Activated naive CD8-positive, alpha-beta T cell treated with anti-CD3 and anti-CD28 coated beads, Interleukin-2, amount 50 U/mL, for 16 hours (primary cell): ENCODE results near the gene CRACDL.
"Not testable (repeated sequence)": the region's sequence is repeated elsewhere in the genome, so short reads cannot be mapped to it uniquely, and the experiment has no call there.

ENCODE experiments used
- DNase-seq: peaks from one replicate; pipeline ENCODE4 v3.0.0-alpha.2; 2020; ENCODE audit warnings: low read depth, low spot score

The CRACDL gene

DNA sequence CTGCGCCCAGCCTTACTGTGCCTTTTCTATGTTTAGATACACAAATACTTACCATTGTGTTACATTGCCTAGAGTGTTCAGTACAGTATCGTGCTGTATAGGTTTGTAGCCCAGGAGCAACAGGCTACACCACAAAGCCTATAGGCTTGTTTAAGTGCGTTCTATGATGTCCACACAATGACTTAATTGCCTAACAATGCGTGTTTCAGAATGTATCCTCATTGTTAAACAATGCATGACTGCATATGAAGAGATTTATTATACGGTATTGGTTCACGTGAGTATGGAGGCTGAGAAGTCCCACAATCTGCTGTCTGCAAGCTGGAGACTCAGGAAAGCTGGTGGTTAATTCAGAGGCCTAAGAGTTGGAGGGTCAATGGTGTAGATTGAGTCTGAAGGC is 158.9 kb downstream of the CRACDL start:
- no peak for DNase-seq

DNA sequence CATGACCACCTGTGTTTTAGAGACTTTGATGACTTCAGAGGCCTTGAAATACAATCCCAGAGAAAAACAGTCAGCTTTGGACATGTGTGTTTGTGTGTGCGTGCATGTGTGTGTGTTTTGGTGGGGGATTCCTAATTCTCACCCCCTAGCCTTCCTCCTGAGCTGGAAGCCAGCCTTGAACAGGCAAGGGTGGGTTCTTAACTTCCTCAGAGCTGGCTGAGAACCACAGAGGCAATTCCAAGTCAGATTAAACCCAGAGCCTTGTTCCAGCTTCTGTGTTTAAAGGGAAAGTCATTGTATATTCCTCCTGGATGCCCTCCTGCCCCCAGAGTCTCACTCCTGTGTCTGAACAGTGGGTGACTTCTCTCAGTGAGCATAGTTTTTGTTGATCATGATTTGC is 159.9 kb downstream of the CRACDL start:
- no peak for DNase-seq

DNA sequence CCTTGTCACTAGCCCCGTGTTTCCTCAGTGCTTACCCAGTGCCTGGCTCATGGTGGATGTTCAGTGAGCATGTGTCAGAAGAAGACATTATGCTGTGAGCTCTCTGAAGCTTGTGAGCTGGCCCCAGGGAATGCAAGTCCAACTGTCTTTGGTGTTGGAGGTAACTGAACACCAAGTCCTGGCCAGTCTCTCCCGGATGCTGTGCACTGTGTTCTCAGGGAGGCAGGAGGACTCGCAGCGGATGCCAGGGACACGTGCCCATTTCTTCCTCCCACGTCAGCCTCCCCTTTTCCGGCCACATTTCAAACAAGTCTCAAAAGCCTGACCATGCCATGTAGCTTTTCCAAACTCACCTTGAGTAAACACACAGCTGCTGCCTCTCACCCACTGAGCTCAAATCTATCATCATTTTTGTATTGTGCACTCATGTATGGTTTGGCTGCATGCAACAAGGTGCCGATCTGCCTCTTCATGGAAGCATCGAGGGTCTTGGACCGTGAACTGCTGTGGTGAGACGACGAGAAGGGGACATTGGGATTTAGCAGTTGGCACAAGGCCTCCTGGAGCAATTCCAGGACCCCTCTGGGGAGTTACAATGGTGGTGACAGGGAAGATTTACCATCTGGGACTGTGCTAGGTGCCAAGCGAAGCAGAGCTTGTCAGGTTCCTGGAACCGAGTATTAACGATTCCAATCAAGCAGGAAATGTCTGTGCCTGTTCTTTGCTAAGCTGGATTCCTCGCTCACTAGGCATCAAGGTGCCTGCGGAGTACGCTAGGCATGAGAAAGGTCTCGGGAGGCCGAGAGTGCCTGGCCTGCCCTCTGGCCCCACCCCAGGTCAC is 160.7 kb downstream of the CRACDL start:
- DNase-seq, result no peak

DNA sequence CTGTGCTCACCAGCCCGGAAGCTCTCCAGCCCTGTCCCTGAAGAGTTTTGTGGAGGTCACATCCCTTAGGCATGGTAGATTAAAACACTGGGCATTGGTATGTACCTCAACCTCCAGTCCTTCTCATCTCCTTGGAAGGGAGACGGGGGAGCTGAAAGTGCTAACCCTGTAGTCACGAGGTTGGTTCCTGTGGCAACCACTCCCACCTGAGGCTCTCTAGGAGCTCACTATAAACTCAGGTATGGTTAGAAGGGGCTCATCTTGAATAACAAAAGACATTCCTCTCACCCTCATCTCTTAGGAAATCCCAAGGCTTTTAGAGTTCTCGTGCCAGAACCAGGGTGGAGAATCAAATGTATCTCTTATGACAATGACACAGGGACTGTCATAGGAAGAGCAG is 162.1 kb downstream of the CRACDL start:
- DNase-seq, result no peak

DNA sequence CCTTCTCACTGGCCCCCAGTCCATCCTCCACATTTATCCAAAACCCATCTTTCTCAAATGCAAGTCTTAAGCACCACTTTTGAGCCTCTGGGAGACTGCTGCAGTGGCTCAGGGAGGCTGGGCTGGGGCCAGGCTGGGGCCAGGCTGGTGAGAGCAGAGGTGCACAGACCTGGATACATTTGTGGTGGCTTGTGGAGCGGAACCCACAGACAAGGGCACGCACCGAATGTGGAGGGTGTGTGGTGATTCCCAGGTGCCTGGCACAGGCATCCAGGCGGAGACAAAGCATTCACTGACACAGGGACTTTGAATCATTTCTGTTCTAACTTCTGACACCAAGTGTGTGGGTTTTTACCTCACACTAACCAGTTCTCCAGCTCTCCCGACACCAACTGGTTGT is 162.9 kb downstream of the CRACDL start:
- no peak for DNase-seq

DNA sequence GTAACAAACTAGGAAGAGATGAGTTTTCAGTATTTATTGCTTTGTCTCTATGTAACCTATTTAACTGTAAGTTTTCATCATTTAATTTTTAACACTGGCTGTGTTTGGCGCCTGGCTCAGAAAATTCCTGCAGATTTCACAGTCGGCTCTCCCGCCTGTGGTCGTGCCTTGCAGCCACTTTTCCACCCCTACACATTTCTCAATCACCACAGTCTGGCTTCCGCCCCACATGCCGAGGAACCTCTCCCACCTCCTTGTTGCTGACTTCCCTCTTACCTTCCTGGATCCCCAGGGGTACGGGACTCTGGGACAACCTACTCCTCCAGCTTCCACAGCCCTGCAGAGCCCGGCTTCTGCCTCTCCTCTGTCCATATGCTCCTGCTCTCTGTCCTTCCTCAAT is 163.5 kb downstream of the CRACDL start:
- no peak for DNase-seq

DNA sequence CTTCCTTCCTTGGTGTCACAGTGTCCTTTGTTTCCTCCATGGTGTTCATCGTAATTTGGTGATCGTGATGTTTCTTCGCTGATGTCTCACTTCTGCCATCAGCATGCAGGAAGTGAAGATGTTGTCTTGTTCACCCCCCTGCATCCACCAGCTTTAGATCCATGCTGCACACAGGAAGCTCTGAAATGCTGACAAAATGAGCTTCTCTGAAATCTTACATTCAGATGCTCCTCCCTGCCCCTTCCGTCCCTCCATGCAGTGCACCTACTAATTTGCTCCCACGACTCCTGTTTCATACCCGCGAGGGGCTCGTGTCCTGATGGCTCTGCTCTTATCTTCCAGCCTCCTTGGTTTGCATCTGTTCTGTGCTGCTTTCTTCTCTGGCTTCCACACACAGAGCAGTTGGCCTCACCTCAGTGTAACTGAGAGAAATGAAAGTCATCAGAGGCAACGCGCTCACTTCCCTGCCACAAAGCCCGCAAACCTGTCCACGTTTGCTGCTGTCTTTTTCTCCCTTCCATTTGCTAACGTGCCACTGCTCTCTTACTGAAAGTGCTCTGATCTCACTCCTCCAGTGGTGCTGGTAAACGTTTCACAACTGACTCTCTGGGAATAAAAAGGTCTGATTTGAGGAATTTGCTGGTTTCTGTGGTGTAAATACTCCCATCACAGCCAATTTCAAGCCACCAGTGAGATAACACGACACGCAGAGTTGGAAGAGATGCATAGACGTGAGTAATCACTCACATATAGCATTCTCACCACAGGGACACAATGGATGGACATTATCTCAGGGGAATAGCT is 164.1 kb downstream of the CRACDL start:
- peak; percentile 15 for DNase-seq

DNA sequence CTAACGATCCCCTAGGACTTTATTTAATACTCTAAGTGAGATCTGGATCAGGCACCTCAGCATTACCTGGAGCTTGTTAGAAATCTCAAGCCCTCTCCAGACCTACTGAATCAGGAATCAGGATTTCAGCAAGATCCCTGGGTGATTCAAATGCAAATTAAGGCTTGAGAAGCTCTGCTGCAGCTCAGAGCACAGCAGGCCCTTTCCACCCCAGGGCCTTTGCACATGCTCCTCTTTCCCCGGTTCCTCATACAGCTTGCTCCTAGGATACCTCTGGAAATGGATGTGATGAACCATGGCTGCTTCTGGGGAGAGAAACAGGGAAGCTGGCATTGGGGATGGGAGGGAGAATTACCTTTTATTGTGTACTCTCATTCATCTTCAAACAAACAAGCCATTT is 164.8 kb downstream of the CRACDL start:
- DNase-seq, result no peak

DNA sequence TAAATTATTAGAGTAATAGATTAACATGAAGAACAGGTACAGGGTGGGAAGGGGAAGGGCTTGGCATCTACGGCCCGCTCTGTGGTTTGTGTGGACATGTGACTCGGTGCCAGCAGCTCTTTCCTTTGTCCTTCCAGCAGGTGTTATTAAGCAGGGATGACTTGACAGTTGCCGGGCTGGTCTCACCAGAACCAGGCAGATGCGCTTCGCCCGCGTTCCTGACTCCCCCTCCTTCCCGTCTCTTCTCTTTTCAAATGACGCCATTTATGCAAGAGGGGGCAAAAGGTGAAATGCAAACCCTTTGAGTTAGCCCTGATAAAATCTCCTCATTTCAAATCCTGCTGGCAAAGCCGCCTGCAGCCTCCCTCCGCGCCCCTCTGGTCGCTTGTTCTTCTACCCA is 166.2 kb downstream of the CRACDL start:
- DNase-seq, result no peak

DNA sequence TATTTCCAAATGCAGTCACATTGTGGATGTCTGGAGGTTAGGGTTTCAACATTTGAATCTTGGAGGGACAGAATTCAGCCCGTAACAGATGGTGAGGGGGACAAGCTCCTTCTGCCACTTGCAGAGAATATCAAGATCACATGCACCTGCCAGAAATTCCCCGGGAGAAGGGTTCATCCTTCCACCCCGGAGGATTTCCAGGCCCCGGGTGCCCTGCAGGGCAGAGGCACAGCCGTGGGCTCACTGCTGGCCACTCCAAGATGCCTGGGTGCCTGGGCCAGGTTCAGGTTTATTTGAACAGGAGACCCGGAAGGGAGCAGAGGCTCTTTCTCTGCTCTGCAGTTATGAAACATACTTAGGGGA is 166.9 kb downstream of the CRACDL start:
- no peak for DNase-seq

DNA sequence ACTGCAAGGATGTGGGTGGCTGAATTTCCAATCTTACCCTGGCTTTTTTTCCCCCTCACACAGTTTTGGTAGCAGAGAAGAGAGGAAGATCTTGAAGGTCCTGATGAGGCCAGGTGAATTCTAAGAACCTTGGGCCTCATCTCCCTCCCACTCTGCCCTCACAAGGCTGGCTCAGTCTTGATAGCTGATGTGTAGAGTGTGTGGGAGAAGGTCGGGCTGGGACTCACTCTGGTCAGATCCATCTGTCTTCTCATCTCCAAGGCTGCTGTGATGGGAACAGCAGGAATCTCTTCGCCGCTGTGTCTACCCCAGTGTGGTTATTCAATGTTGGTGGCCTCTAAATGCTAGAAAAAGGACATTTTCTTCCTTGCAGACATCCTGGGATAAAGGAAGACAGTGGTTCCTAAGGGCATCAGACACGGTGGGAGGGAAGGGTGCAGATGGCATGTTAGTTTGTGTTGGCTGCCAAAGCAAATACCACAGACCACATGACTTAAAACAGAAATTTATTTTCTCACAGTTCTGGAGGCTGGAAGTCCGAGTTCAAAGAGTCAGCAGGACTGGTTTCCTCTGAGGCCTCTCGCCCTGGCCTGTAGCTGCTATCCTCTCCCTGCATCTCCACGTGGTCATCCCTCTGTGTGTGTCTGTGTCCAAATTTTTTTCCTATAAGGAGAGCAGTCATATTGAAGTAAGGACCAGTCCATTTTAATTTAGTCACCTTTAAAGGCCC is 167.5 kb downstream of the CRACDL start:
- no peak for DNase-seq

DNA sequence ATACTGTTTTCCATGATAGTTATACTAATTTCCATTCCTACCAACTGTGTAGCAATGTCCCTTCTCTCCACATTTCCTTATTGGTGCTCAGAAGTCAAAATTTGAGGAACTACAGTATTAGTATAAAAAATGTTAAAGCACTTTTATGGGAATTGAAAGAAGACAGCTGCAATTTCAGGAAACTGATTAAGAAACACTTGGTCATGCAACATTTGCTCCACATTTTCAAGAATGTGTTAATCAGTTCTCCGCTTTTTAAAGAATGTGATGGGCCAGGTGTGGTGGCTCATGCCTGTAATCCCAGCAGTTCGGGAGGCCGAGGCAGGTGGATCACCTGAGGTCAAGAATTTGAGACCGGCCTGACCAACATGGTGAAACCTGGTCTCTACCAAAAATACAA is 171.5 kb downstream of the CRACDL start:
- DNase-seq, result no peak

DNA sequence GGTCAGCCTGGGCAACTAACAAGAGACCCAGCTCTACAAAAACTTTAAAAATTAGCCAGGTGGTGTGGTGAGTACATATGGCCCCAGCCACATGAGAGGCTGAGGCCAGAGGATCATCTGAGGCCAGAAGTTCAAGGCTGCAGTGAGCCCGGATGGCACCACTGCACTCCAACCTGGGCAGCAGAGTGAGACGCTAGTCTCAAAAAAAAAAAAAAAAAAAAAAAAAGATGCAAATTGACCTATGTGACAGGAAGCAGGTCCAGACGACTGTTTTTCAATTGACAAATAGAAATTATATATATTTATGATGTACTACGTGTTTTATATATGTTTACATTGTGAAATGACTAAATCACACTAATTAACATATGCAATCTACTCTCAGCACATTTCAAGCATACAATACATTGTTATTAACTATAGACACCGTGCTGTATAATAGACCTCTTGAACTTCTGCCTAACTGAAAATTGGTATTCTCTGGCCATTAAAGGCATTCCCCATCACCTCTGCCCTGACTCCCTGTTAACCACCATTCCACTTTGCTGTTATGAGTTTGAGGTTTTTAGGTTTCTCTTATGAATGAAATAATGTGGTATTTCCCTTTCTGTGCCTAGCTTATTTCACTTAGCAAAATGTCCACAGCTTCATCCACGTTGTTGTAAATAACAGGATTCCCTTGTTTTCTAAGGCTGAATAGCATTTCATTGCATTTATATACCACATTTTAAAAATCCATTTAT is 172.6 kb downstream of the CRACDL start:
- no peak for DNase-seq

DNA sequence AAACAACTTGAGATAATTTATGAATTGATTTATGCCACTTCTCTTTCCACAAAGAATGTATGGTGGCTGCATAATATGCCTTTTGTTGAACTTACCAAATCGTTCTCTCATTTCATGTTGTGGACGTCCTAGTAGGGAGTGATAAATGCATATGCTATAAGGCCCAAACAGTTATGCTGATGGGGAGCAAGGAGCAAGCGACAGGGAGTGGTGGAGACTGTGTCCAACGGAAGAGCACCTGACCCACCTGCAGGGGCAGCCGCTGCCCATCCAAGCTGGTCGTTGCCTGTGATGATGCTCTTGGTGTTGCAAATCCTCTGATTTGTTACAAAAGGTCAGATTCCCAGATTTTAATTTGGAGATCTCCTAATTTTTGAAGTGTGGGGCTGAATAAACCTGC is 174.1 kb downstream of the CRACDL start:
- no peak for DNase-seq

DNA sequence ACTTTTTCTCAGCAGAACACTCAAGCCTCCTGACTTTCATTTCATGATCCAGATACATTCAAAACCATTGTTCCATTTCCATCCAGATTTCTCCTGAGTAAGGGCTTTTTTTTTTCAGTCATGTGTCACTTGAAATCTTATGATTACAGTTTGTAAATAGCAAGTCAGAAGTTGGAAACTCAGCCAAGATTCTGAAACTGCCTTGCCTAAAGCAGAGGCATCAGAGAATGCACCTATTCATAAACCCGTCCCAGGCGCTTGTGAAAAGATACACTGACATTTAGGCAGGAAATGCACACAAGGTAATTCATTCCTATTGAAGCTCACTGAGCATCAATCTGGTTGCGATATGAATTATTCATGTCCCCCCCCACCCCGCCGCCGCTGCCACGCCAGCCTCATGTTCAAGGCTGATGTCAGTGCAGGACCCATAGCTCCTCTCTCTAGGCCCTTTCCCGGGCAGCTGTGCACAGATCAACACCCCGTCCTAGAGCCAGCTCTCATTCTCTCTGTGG is 174.7 kb downstream of the CRACDL start:
- peak; percentile 39 for DNase-seq

DNA sequence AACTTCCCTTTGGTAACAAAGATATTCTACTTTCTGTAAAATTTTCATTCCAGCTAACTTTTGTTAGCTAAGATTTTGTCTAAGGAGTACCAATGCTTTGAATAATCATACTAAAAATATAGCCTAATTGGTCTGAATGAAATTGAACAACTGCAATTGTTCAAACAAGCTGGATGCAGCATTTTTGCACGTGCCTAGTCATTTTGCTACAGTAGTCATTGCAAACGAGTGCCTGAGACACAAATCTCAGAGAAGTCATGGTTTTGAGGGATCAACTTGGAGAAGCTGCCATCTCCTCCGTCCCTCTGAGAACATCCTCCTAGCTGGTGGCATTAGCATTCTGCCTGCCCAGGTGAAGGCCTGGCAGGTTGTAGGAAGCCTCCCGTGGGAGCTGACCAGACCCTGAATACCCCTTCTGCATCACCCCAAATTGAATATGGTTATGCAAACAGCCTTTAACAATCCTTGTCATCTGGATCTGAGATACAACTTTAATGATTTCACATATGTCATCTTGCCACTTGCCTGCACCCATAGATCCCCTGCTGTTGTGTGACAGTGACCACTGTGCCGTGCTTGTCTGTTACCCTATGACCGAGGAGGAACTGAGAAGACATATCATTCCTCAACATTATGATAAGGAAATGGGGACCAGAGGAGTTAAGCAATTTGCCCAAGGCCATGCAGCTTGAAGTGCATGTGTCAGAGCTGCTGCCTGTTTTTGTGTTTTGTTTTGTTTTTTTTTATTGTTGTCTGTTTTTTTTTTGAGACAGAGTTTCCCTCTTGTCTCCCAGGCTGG is 176.0 kb downstream of the CRACDL start:
- no peak for DNase-seq

DNA sequence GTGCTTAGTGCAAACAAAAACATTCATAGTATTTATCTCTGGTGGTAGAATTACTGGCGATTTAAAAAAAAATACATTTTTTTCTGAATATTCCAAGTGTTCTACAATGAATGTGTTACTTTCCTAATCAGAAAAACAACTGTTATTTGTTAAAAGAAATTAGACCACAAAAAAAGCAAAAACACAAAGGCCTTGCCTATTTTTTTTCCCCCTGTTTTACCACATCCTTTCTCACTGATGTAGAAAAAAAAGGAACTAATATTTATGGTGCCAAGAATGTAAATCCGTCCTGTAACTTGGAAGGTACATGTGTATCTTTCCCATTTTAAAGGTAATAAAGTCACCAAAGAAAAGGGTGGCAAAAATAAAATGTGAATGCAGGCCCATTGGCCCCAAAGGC is 176.7 kb downstream of the CRACDL start:
- DNase-seq, result no peak

DNA sequence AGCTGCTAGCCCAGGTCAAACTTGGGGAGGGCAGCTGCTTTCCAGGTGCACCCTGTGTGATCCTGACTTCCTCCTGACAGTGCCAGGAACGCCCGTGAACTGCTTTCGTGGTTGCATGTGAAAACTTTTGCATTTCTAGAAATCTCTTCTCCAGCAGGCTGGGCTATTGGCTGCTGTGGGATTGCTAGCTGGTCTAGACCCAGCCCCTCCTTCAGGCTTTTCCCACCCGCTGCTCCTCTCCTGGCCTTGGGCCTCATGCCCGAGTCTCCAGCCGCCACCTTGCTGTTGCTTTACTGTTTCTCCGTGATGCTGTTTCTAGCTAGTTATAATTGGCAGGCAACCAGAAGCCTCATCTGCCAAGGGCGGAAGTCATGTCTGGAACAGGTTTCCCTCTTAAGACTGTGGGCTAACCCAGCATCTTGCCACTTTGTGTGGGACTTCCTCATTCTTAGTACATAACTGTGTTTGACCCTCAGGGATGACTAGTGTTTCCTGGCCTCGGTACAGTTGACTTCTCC is 178.1 kb downstream of the CRACDL start:
- DNase-seq, result no peak

DNA sequence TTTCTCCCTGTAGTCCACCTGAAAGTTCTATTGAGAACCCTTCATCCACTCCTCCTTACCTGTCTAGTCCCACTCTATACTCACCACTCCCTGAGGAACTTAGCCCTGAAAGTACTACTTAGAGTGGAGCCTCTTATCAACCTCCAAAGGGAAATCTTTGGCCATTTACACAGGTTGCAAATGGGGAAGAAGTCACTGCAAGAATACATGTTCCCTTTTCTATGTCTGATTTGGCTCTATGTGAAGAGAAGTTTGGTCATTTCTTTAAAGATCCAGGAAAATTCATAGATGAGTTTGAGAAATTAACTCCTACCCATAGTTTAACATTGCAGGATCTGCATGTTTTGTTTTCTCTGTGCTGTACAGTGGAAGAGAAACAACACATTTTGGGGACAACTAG is 182.2 kb downstream of the CRACDL start:
- DNase-seq, result no peak

DNA sequence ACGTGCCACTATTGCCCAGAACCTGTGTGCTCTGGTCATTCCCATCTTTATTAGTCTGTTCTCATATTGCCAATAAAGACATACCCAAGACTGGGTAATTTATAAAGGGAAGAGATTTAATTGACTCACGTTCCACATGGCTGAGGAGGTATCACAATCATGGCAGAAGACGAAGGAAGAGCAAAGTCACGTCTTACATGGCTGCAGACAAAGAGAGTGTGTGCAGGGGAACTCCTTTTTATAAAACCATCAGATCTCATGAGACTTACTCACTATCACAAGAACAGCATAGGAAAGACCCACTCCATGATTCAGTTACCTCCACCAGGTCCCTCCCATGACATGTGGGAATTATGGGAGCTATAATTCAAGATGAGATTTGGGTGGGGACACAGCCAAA is 183.3 kb downstream of the CRACDL start:
- DNase-seq, result not testable (repeated sequence)
